IMR-90 (cell line): ENCODE results near the gene SAMD4B. TPM values are rescaled to one million over a fixed set of nuclear protein-coding genes. Genes with fewer than 3 reads are reported as not detected.

Experiments
- ATAC-seq: fragments of 200-7000 bp; cut with Tn5 transposase; 2 replicates; pipeline ENCODE4 v1.9.1; 2020; ENCODE audit warnings: low read depth, mild to moderate bottlenecking, moderate library complexity
- BruUV-seq: library from RNA; stranded (reverse); fragments of 400-500 nt; replicated peaks from 2 replicates; lab custom pipeline; 2021; lab: Mats Ljungman, UMichigan
- CTCF ChIA-PET: fragments of 300-600 bp; formaldehyde crosslinking; extraction: SDS; loops from one replicate; lab custom pipeline; 2021; ENCODE audit warnings: antibody characterized with exemption; lab: Yijun Ruan, JAX
- POLR2A ChIA-PET: fragments of 300-600 bp; sonication (Branson Sonifier 250); formaldehyde crosslinking; loops from one replicate; lab custom pipeline; 2022; ENCODE audit warnings: antibody characterized with exemption; ENCODE audit not compliant: unreplicated experiment; lab: Charles Lee
- DNase-seq: peaks from one replicate; pipeline ENCODE4 v3.0.0; 2013
- H2AFZ ChIP-seq: replicated peaks from 2 replicates; pipeline ENCODE3; 2013; ENCODE audit warnings: low read length, mild to moderate bottlenecking; ENCODE audit not compliant: poor library complexity
- H2AK5ac ChIP-seq: 2 replicates; pipeline ENCODE4 v1.6.1; 2013; ENCODE audit warnings: low read depth, low read length, inconsistent platforms
- H2AK9ac ChIP-seq: replicated peaks from 2 replicates; pipeline ENCODE3; 2013; ENCODE audit warnings: mild to moderate bottlenecking, low read depth, low read length, moderate library complexity; ENCODE audit not compliant: poor library complexity
- H2BK120ac ChIP-seq: 2 replicates; pipeline ENCODE4 v1.6.1; 2013; ENCODE audit warnings: low read depth, low read length, inconsistent platforms
- H2BK15ac ChIP-seq: 3 replicates; pipeline ENCODE4 v1.6.1; 2013; ENCODE audit warnings: low read depth, low read length, inconsistent platforms
- H2BK20ac ChIP-seq: 2 replicates; pipeline ENCODE4 v1.6.1; 2013; ENCODE audit warnings: low read depth, mild to moderate bottlenecking, inconsistent platforms, low read length, moderate library complexity
- H2BK5ac ChIP-seq: 2 replicates; pipeline ENCODE4 v1.6.1; 2013; ENCODE audit warnings: mild to moderate bottlenecking, low read depth, low read length, inconsistent platforms; ENCODE audit not compliant: poor library complexity, severe bottlenecking
- H3K14ac ChIP-seq: replicated peaks from 2 replicates; pipeline ENCODE4 v1.6.1; 2013; ENCODE audit warnings: low read depth, low read length, inconsistent platforms
- H3K18ac ChIP-seq: 2 replicates; pipeline ENCODE4 v1.6.1; 2013; ENCODE audit warnings: low read depth, low read length, control low read depth
- H3K23ac ChIP-seq: 2 replicates; pipeline ENCODE4 v1.6.1; 2013; ENCODE audit warnings: low read depth, low read length, inconsistent platforms
- H3K27ac ChIP-seq: 2 replicates; pipeline ENCODE4 v1.5.1; 2013; ENCODE audit warnings: mild to moderate bottlenecking, control low read depth, low read length; ENCODE audit not compliant: insufficient read depth
- H3K27me3 ChIP-seq: 2 replicates; pipeline ENCODE4 v1.6.1; 2013; ENCODE audit warnings: low read length; ENCODE audit not compliant: control insufficient read depth, insufficient read depth
- H3K36me3 ChIP-seq: 2 replicates; pipeline ENCODE4 v1.6.1; 2013; ENCODE audit warnings: low read length, mixed read lengths; ENCODE audit not compliant: control insufficient read depth, insufficient read depth
- H3K4ac ChIP-seq: 2 replicates; pipeline ENCODE4 v1.6.1; 2013; ENCODE audit warnings: low read depth, low read length, inconsistent platforms
- H3K4me1 ChIP-seq: 2 replicates; pipeline ENCODE4 v1.6.1; 2013; ENCODE audit warnings: low read length, mixed read lengths; ENCODE audit not compliant: control insufficient read depth, insufficient read depth
- H3K4me2 ChIP-seq: 2 replicates; pipeline ENCODE4 v1.6.1; 2013; ENCODE audit warnings: low read depth, mild to moderate bottlenecking, control low read depth, low read length, moderate library complexity
- H3K4me3 ChIP-seq: 2 replicates; pipeline ENCODE4 v1.5.1; 2013; ENCODE audit warnings: low read depth, mild to moderate bottlenecking, control low read depth, low read length, moderate library complexity; ENCODE audit not compliant: insufficient read depth
- H3K56ac ChIP-seq: 2 replicates; pipeline ENCODE4 v1.6.1; 2013; ENCODE audit warnings: low read length, inconsistent platforms; ENCODE audit not compliant: insufficient read depth; ENCODE audit errors: extremely low read depth
- H3K79me1 ChIP-seq, 2 experiments: 2 replicates each; pipeline ENCODE4 v1.6.1; 2013; ENCODE audit warnings: low read length in 2 of 2, inconsistent platforms in 1 of 2, low read depth in 1 of 2
- H3K9ac ChIP-seq: 2 replicates; pipeline ENCODE4 v1.6.1; 2013; ENCODE audit warnings: low read depth, low read length, control low read depth
- H3K9me1 ChIP-seq: 2 replicates; pipeline ENCODE4 v1.6.1; 2013; ENCODE audit warnings: low read length, inconsistent platforms; ENCODE audit not compliant: insufficient read depth
- H3K9me3 ChIP-seq: 2 replicates; pipeline ENCODE4 v1.6.1; 2013; ENCODE audit warnings: low read length; ENCODE audit not compliant: control insufficient read depth, insufficient read depth
- H4K20me1 ChIP-seq: 2 replicates; pipeline ENCODE4 v1.6.1; 2013; ENCODE audit warnings: low read length, inconsistent platforms; ENCODE audit not compliant: insufficient read depth
- H4K5ac ChIP-seq: 2 replicates; pipeline ENCODE4 v1.6.1; 2013; ENCODE audit warnings: mild to moderate bottlenecking, low read depth, low read length, control low read depth
- H4K8ac ChIP-seq, 2 experiments: 2 replicates each; pipeline ENCODE4 v1.6.1; 2013; ENCODE audit warnings: low read depth in 2 of 2, low read length in 2 of 2, control low read depth in 1 of 2, inconsistent platforms in 1 of 2
- H4K91ac ChIP-seq: 2 replicates; pipeline ENCODE4 v1.6.1; 2013; ENCODE audit warnings: low read depth, low read length, inconsistent platforms; ENCODE audit not compliant: insufficient read depth
- MXI1 ChIP-seq: IDR thresholded peaks from 2 replicates; pipeline ENCODE4 v1.6.1; 2012; ENCODE audit warnings: low read depth, mild to moderate bottlenecking, low read length, moderate library complexity, borderline replicate concordance
- POLR2A ChIP-seq: IDR thresholded peaks from 2 replicates; pipeline ENCODE4 v1.6.1; 2012; ENCODE audit warnings: mild to moderate bottlenecking, low read depth, low read length
- RFX5 ChIP-seq: IDR thresholded peaks from 2 replicates; pipeline ENCODE4 v1.8.0; 2012; ENCODE audit warnings: low read depth, mild to moderate bottlenecking, low read length, moderate library complexity
- WGBS, 2 experiments: methylation state at CpG; one replicate each; pipeline versions ENCODE4 v1.1.5 to v1.1.7; 2013; ENCODE audit warnings: missing lambda C conversion rate in 2 of 2; ENCODE audit not compliant: insufficient read length in 1 of 2; ENCODE audit errors: extremely low coverage in 2 of 2; 5-methylcytosine and 5-hydroxymethylcytosine counted together
- dilution Hi-C: fragments of 300-500 bp; cut with HindIII; formaldehyde crosslinking; loops from one replicate; pipeline ENCODE4 v1.14.3; 2018; ENCODE audit warnings: low sequenced_read_pairs; ENCODE audit not compliant: unreplicated experiment
- in situ Hi-C: fragments of 300-500 bp; cut with MboI; formaldehyde crosslinking; loops from 3 replicates; pipeline ENCODE4 v1.14.3; 2019; ENCODE audit warnings: low sequenced_read_pairs, inconsistent platforms, mixed read lengths
- intact Hi-C: fragments of 100-400 bp; cut with micrococcal nuclease; formaldehyde crosslinking; loops from 2 replicates; pipeline ENCODE4 v1.10.0; 2022
- polyA plus RNA-seq, 3 experiments: library from polyadenylated mRNA; depleted of rRNA; stranded (reverse); fragments of >200 nt; gene quantifications; 2 replicates each; pipeline ENCODE4 v1.2.3, GENCODE V29; 2012; ENCODE audit warnings: low replicate concordance in 1 of 3
- total RNA-seq: library from RNA; depleted of rRNA; stranded (reverse); fragments of >200 nt; gene quantifications from 2 replicates; pipeline ENCODE4 v1.2.3, GENCODE V29; 2012

SAMD4B gene
- total and polyA plus RNA-seq, 2 of the 4 experiments (the other 2 are of a cell fraction), result 18.3 to 97.2 TPM

DNA sequence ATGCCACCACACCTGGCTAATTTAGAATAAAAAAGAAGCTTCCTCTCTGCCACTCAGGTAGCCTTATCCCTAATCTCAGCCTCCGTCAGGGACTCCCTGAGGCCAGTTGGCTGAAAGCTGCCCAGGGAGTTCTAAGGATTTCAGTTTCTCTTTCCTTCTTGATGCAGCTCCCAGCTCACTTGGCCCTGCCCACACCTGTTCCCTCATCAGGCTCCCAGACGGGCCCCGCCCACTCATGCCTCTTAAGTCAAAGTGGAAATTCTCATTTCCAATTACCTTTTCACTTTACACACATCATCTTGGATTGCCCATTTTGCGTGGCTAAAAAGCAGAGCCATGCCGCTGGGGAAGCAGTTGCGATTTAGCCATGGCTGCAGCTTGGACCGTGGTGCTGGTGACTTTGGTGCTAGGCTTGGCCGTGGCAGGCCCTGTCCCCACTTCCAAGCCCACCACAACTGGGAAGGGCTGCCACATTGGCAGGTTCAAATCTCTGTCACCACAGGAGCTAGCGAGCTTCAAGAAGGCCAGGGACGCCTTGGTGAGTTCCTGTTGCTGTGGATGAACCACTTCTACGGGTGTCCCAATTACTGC is 46.1 kb upstream of the SAMD4B start, which contains the start of gene IFNL1 (continued):
- TF ChIP-seq MXI1 (no peak), POLR2A (no peak)

DNA sequence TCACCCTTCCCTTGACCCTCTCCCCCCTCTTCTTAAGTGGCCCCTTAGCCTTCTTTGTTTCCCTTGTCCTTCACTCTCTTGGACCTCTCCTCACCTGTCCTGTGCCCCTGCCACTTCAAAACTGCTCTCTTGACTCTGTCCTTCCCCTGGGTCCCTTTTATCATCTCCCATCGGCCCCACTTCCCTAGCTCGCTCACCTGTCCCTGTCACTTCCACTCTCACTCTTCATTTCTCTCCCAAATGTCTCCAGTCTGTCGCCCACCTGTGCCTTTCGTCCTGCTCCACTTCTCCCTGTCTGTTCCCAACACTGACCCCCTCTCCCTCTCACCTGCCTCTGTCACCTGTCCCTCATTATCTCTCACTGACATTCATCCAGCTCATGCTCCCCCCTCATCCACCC is 45.3 kb upstream of the SAMD4B start:
- H2BK120ac ChIP-seq, result no peak overlapping the region
- H4K5ac ChIP-seq, result no peak overlapping the region
- ChIA-PET CTCF (no interaction called here), POLR2A (no interaction called here)
- no peak overlapping the region for H3K56ac ChIP-seq
- H4K91ac ChIP-seq, result no peak overlapping the region
- no peak overlapping the region for H3K9ac ChIP-seq
- no peak overlapping the region for H3K18ac ChIP-seq
- ATAC-seq (no peak), DNase-seq (no peak)
- no peak overlapping the region for H2BK5ac ChIP-seq
- in situ Hi-C loops, result no loop called here
- no peak overlapping the region for H2AFZ ChIP-seq
- peaks cover 32% of the 10 kb centered on the region for H3K27me3 ChIP-seq
- intact Hi-C loops, result no loop called here
- no peaks in the 10 kb centered on the region for H3K36me3 ChIP-seq
- TF ChIP-seq RFX5, result no peak
- no peak overlapping the region for H3K14ac ChIP-seq
- no TSS peak for BruUV-seq
- no peak overlapping the region for H3K27ac ChIP-seq
- H2AK9ac ChIP-seq, result no peak overlapping the region
- no peak overlapping the region for H3K4me3 ChIP-seq
- no peak overlapping the region for H3K4me2 ChIP-seq
- 64% methylated on average over 2 of the region's 4 CpGs; no CpG with 5 or more reads in 1 of the 2 experiments for WGBS, 2 experiments
- H3K79me1 ChIP-seq, result no peaks in the 10 kb centered on the region
- no peaks in the 10 kb centered on the region for H3K4me1 ChIP-seq
- H2AK5ac ChIP-seq, result no peak overlapping the region
- no peak overlapping the region for H2BK15ac ChIP-seq
- H3K9me1 ChIP-seq, result no peaks in the 10 kb centered on the region
- dilution Hi-C loops, result no loop called here
- no peak overlapping the region for H4K8ac ChIP-seq
- H3K4ac ChIP-seq, result no peak overlapping the region
- H2BK20ac ChIP-seq, result no peak overlapping the region
- H3K23ac ChIP-seq, result no peak overlapping the region
- no peaks in the 10 kb centered on the region for H3K9me3 ChIP-seq
- H4K20me1 ChIP-seq, result no peaks in the 10 kb centered on the region
